MM.1S (cell line): ENCODE measurements around the gene RNASE2.

Experiments
- DNase-seq: peaks from one replicate; pipeline ENCODE4 v3.0.0-alpha.2; 2015
- H2AFZ ChIP-seq: fragments of 300-600 bp; sonication (generic); 2 replicates; pipeline ENCODE4 v1.6.0; 2016; ENCODE audit warnings: antibody characterized with exemption, low read length
- H3F3A ChIP-seq: fragments of 300-600 bp; sonication (generic); 2 replicates; pipeline ENCODE4 v1.6.1; 2016; ENCODE audit warnings: mild to moderate bottlenecking, antibody characterized with exemption, low read length, moderate library complexity, mixed read lengths; ENCODE audit not compliant: insufficient read depth
- H3K27ac ChIP-seq: fragments of 300-600 bp; sonication (generic); 2 replicates; pipeline ENCODE4 v1.5.1; 2016; ENCODE audit warnings: mild to moderate bottlenecking, low read length
- H3K27me3 ChIP-seq: fragments of 300-600 bp; sonication (generic); replicated peaks from 2 replicates; pipeline ENCODE4 v1.6.0; 2016; ENCODE audit warnings: low read length; ENCODE audit not compliant: insufficient read depth
- H3K36me3 ChIP-seq: fragments of 300-600 bp; sonication (generic); replicated peaks from 2 replicates; pipeline ENCODE4 v1.6.1; 2016; ENCODE audit warnings: mild to moderate bottlenecking, low read length, mixed read lengths; ENCODE audit not compliant: insufficient read depth
- H3K4me1 ChIP-seq: fragments of 300-600 bp; sonication (generic); 2 replicates; pipeline ENCODE4 v1.6.1; 2016; ENCODE audit warnings: low read length, mixed read lengths
- H3K4me2 ChIP-seq: fragments of 300-600 bp; sonication (generic); 2 replicates; pipeline ENCODE4 v1.6.0; 2016; ENCODE audit warnings: low read depth, low read length
- H3K4me3 ChIP-seq: fragments of 300-600 bp; sonication (generic); 2 replicates; pipeline ENCODE4 v1.5.1; 2016; ENCODE audit warnings: low read length, mixed read lengths
- H3K79me2 ChIP-seq: fragments of 300-600 bp; sonication (generic); 2 replicates; pipeline ENCODE4 v1.6.1; 2016; ENCODE audit warnings: mixed run types, low read length, mixed read lengths
- H3K9ac ChIP-seq: fragments of 300-600 bp; sonication (generic); 2 replicates; pipeline ENCODE4 v1.6.1; 2016; ENCODE audit warnings: low read length, mixed read lengths
- H3K9me2 ChIP-seq: fragments of 300-600 bp; sonication (generic); replicated peaks from 2 replicates; pipeline ENCODE4 v1.6.1; 2016; ENCODE audit warnings: mild to moderate bottlenecking, low read length, mixed read lengths; ENCODE audit not compliant: insufficient read depth
- H3K9me3 ChIP-seq: fragments of 300-600 bp; sonication (generic); replicated peaks from 2 replicates; pipeline ENCODE4 v1.6.1; 2016; ENCODE audit warnings: mild to moderate bottlenecking, low read length, mixed read lengths; ENCODE audit not compliant: insufficient read depth
- H4K20me1 ChIP-seq: fragments of 300-600 bp; sonication (generic); 2 replicates; pipeline ENCODE4 v1.6.1; 2016; ENCODE audit warnings: mild to moderate bottlenecking, low read length, moderate library complexity, mixed read lengths; ENCODE audit not compliant: insufficient read depth
- EZH2 ChIP-seq: fragments of 300-600 bp; sonication (generic); optimal IDR thresholded peaks from 2 replicates; pipeline ENCODE3; 2017; ENCODE audit warnings: low read depth, mild to moderate bottlenecking, antibody characterized with exemption, low read length, mixed read lengths
- EZH2phosphoT487 ChIP-seq: fragments of 300-600 bp; sonication (generic); IDR thresholded peaks from 2 replicates; pipeline ENCODE4 v1.6.1; 2018; ENCODE audit warnings: antibody characterized with exemption, low read length
- TF ChIP-seq, protein P1 (sequence below): fragments of 300-600 bp; sonication (generic); IDR thresholded peaks from 2 replicates; pipeline ENCODE4 v1.5.1; 2016; ENCODE audit warnings: antibody characterized with exemption, low read length, mixed read lengths

Gene RNASE2

DNA sequence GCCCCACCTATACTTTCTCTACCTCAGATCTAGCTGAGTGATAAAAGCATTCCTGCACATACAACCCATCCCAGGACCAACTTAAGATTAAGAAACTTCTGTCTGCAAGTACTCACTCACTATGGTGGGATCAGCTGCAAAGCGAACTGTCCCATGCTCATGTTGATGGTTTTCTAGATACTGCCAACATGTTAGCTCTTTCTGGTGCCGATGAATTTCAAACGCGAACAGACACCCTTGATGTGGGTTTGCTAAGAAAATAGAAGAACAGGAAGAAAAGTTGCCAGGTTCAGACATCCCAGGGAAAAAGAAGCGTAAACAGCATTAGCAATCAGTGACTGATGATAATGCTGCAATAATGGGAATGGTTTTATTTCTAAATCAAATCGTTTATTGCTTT, 42.3 kb downstream of the RNASE2 start:
- Histone ChIP-seq H3K9ac (no peak overlapping the region), H2AFZ (no peak overlapping the region), H3K9me2 (no peaks in the 10 kb centered on the region), H3K4me3 (no peak overlapping the region), H3K9me3 (no peaks in the 10 kb centered on the region), H3F3A (no peaks in the 10 kb centered on the region), H4K20me1 (no peaks in the 10 kb centered on the region), H3K27ac (no peak overlapping the region), H3K4me2 (no peak overlapping the region), H3K36me3 (no peaks in the 10 kb centered on the region), H3K79me2 (no peaks in the 10 kb centered on the region), H3K4me1 (no peaks in the 10 kb centered on the region), H3K27me3 (no peaks in the 10 kb centered on the region)
- TF ChIP-seq, protein P1, sequence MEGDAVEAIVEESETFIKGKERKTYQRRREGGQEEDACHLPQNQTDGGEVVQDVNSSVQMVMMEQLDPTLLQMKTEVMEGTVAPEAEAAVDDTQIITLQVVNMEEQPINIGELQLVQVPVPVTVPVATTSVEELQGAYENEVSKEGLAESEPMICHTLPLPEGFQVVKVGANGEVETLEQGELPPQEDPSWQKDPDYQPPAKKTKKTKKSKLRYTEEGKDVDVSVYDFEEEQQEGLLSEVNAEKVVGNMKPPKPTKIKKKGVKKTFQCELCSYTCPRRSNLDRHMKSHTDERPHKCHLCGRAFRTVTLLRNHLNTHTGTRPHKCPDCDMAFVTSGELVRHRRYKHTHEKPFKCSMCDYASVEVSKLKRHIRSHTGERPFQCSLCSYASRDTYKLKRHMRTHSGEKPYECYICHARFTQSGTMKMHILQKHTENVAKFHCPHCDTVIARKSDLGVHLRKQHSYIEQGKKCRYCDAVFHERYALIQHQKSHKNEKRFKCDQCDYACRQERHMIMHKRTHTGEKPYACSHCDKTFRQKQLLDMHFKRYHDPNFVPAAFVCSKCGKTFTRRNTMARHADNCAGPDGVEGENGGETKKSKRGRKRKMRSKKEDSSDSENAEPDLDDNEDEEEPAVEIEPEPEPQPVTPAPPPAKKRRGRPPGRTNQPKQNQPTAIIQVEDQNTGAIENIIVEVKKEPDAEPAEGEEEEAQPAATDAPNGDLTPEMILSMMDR: no peak
- TF ChIP-seq EZH2phosphoT487 (no peak), EZH2 (no peak)
- no peak for DNase-seq

DNA sequence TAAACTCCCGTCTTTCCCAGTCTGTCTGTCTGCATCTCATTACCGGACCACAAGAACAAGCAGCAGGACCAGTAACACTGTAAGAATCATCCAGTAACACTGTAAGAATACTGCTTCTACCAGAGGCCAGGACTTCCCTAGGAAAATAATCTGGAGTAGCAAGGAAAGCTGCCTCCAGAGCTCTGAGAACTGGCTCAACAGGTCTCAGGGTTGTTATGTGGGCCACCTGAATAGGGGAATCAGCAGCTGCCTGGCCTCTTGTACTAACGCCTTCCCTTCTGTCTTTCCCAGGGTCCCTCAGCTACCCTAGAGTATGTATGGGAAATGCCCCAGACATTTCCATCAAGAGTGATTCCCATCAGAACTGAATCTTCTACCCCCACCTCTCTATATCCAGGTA, 42.9 kb downstream of the RNASE2 start:
- Histone ChIP-seq H3K9me3 (no peaks in the 10 kb centered on the region), H3K9ac (no peak overlapping the region), H3K36me3 (no peaks in the 10 kb centered on the region), H4K20me1 (no peaks in the 10 kb centered on the region), H3K79me2 (no peaks in the 10 kb centered on the region), H3K4me2 (no peak overlapping the region), H3K9me2 (no peaks in the 10 kb centered on the region), H3F3A (no peaks in the 10 kb centered on the region), H2AFZ (no peak overlapping the region), H3K4me1 (no peaks in the 10 kb centered on the region), H3K4me3 (no peak overlapping the region), H3K27me3 (no peaks in the 10 kb centered on the region), H3K27ac (no peak overlapping the region)
- TF ChIP-seq, protein P1: no peak
- no peak for TF ChIP-seq EZH2
- no peak for TF ChIP-seq EZH2phosphoT487
- no peak for DNase-seq

DNA sequence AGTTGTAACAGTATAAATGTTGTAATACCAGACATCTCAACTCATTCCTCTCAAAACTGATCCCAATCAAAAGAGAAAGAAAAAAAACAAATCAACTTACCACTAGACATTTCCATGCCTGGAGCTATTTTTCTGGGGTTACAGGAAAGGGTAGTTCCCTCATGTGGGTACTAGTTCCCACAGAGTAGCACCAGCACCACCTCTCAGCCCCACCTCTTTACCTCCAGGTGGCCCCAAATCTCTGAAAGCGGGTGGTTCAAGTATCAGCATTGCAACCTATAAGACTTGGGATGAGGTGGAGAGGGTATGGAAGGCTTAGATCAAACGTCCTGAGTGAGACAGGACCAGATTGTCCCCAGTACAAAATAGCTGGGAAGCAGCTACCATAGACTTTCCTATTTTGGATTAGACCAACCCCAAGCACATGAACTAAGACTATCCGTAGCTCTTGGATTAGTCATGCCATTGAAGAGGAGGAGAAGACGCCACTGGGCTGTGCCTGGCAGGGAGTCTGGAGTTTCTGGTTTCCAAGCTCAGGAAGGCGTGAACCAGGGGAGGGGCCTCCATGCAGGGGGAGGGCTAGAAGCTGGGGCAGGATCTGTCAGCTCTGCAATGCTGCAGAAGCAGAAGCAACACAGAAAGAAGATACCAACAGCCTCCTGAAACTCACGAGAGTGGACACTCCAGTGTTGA, 43.5 kb downstream of the RNASE2 start, which contains the start of gene SLC39A2:
Gene SLC39A2, plus strand, starts transcription at position 620 of the 693 bp plus-strand sequence. CDS start 154 bp downstream, outside the sequence.
- no peaks in the 10 kb centered on the region for H3K79me2 ChIP-seq
- H4K20me1 ChIP-seq: no peaks in the 10 kb centered on the region
- no peak for DNase-seq
- H3K4me3 ChIP-seq: no peak within 1 kb of the TSS
- H3F3A ChIP-seq: no peaks in the 10 kb centered on the region
- H3K27me3 ChIP-seq: no peaks in the 10 kb centered on the region
- no peaks in the 10 kb centered on the region for H3K4me1 ChIP-seq
- TF ChIP-seq EZH2phosphoT487 (no peak), EZH2 (no peak)
- TF ChIP-seq, protein P1: no peak
- no peaks in the 10 kb centered on the region for H3K9me2 ChIP-seq
- no peak within 1 kb of the TSS for H3K9ac ChIP-seq
- H3K36me3 ChIP-seq: no peaks in the 10 kb centered on the region
- H3K4me2 ChIP-seq: no peak within 1 kb of the TSS
- no peaks in the 10 kb centered on the region for H3K9me3 ChIP-seq
- H3K27ac ChIP-seq: no peak within 1 kb of the TSS
- no peak within 1 kb of the TSS for H2AFZ ChIP-seq
